ENCODE measurements around the gene XKR7. TPM values are rescaled to one million over a fixed set of nuclear protein-coding genes. Genes with fewer than 3 reads are reported as not detected.

XKR7 gene
- total RNA-seq, 4 donors from 2014 or later = not detected

GRCh38 chr20:31934491-31934890, 33.5 kb upstream of the XKR7 start:
- TF ChIP-seq, protein P1, sequence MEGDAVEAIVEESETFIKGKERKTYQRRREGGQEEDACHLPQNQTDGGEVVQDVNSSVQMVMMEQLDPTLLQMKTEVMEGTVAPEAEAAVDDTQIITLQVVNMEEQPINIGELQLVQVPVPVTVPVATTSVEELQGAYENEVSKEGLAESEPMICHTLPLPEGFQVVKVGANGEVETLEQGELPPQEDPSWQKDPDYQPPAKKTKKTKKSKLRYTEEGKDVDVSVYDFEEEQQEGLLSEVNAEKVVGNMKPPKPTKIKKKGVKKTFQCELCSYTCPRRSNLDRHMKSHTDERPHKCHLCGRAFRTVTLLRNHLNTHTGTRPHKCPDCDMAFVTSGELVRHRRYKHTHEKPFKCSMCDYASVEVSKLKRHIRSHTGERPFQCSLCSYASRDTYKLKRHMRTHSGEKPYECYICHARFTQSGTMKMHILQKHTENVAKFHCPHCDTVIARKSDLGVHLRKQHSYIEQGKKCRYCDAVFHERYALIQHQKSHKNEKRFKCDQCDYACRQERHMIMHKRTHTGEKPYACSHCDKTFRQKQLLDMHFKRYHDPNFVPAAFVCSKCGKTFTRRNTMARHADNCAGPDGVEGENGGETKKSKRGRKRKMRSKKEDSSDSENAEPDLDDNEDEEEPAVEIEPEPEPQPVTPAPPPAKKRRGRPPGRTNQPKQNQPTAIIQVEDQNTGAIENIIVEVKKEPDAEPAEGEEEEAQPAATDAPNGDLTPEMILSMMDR (IDR thresholded peaks at IDR 0.05; ENCODE audit: low read depth) = no peak

DNA sequence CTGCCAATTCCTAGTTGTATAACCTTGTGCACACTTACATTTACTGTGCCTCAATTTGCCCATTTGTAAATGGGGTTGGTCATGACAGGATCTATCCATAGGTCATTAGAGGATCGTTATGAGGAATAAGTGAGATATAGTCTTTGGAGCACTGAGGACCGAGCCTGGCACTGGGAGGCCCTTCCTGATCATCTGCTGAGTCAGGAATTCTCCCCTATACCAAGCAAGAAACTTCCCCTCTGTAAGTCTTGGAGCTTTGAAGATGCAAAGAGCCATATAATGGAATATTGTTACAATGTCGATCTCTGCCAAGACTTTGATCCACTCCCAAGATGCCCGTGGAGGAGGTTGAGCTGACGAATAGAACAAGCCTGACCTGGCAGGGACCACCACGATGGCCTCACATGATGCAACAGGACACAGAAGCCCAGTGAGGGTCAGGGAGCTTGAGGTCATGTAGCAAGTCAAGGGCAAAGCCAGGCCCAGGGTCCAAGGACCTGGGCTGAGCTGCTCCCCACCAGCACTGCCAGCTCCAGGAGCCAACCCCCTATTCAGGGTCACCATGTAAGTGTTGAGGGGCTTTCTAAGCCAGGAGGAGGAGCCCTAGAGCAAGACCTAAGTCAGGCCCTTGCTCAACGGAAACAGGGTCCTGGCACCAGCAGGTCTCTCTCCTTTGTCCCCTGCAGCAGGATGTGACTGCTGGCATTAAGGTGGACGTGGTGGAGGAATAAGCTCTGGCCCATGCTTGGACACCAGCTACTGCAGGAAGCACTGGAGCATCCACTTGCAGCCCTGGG, 32.8 kb upstream of the XKR7 start:
- TF ChIP-seq, protein P1 (IDR thresholded peaks at IDR 0.05; ENCODE audit: low read depth) = no peak

GRCh38 chr20:31936420-31936819, 31.5 kb upstream of the XKR7 start:
- TF ChIP-seq, protein P1 (IDR thresholded peaks at IDR 0.05; ENCODE audit: low read depth) = no peak

DNA sequence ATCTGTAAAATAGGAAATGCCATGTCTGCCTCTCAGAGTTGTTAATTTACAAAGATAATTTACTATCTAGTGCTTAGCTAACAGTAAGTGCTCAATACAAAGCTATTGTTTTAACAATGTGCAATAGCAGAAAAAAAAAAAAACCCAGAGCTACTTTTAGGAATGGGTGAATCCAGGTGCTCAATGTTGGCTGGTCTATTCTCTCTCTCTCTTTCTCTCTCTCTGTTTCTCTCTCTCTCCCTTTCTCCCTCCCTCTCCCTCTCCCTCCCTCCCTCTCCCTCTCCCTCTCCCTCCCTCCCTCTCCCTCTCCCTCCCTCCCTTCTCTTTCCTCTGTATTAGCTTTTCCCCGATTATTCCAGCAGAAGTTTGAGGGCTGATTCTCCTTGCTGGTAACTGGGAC, 30.1 kb upstream of the XKR7 start:
- TF ChIP-seq, protein P1 (IDR thresholded peaks at IDR 0.05; ENCODE audit: low read depth) = no peak

DNA sequence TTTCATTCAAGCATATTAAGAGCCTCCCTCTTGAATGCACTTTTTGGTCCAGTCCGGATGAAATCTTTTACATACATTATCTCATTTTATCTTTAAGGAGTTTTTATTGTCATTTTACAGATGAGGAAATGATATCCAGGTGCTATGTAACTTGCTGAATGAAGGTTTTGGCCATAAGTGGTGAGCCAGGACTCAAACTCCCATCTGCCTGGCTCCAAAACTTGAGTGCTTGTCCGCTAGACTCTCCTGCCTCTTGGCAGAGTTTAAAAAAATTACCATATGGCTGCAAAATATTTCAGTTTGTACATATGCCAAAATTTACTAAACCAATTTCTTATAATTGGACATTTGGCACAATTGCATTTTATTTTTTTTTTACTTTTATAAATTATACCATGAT, 28.3 kb upstream of the XKR7 start:
- TF ChIP-seq, protein P1 (IDR thresholded peaks at IDR 0.05; ENCODE audit: low read depth) = no peak

- TF ChIP-seq, protein P1 (IDR thresholded peaks at IDR 0.05; ENCODE audit: low read depth) = no peak
Measured at GRCh38 chr20:31943052-31943471, 24.9 kb upstream of the XKR7 start.

DNA sequence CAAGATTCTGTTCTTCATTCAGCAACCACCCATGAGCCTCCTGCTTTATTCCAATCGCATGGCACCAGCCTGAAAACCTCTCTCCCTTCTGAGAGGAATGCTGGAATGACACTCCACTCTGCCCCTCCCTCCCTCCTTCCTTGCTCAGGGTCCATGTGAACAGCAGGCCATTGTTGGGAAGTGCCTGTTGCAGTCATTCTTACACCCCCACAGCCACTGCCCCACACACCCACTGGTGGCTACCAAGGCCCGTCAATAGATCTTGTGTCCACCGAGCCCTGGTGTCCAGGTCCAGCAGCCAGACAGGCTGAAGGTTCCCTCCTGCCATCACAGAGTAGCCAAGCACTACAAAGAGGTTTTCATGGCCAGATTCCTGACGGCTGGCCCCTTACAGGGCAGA, 22.6 kb upstream of the XKR7 start:
- TF ChIP-seq, protein P1 (IDR thresholded peaks at IDR 0.05; ENCODE audit: low read depth) = no peak
